Gastrocnemius medialis (tissue), 4 donors: ENCODE results near the gene DSG2.

Experiments
- CTCF ChIP-seq, 5 experiments: fragments of 450-650 bp in 3 of 5; fragments of 200-600 bp in 2 of 5; sonication (generic) in 2 of 5; IDR thresholded peaks in 4 of 5; conservative IDR thresholded peaks in 1 of 5; 1 replicate in 4 of 5; 2 replicates in 1 of 5; pipeline ENCODE4 v1.5.1; 2016 to 2019; ENCODE audit warnings: antibody characterized with exemption in 5 of 5, mild to moderate bottlenecking in 3 of 5, moderate library complexity in 3 of 5
- POLR2A ChIP-seq, 2 donors: fragments of 450-650 bp; IDR thresholded peaks; one replicate each; pipeline ENCODE4 v1.6.1; 2017; ENCODE audit warnings: antibody characterized with exemption in 2 of 2, mild to moderate bottlenecking in 2 of 2, moderate library complexity in 2 of 2

GRCh38 chr18:31533236-31533635 is 35.3 kb downstream of the DSG2 start:
- TF ChIP-seq CTCF (IDR thresholded peaks at IDR 0.05 in 4 of 5, conservative IDR thresholded peaks at IDR 0.05 in 1 of 5) (no peak), POLR2A (IDR thresholded peaks at IDR 0.05) (no peak)
